ENCODE measurements around the gene MIPEP. TPM values are rescaled to one million over a fixed set of nuclear protein-coding genes. Genes with fewer than 3 reads are reported as not detected.

The MIPEP gene
- total and polyA plus RNA-seq, 12 donors: 13.9 to 28.6 (median 20.7) TPM

DNA sequence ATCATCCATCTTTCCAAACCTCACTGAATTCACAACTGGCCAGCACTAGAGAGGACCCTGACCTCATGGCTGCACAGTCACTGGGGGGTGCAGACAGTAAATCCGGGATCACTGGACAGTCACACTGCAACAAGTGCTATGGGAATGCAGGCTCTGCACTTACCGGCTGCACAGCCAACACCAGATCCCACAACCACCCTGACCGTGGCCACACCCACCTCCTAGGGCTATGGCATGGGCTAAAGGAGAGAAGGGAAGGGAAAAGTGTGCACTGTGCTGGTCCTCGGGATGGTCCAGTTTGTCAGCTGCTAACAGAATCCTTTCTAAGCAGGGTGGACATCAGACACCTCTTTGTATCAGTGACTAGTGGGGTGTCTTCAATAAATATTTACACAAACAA, 118.2 kb downstream of the MIPEP start:
- intact Hi-C loops (cut with DNase I): no loop called here
- no peaks in the 10 kb centered on the region for H3K36me3 ChIP-seq (replicated peaks in 1 of 2)
- DNase-seq: no peak
- no peaks in the 10 kb centered on the region for H3K27me3 ChIP-seq
- no peak overlapping the region for H3K4me3 ChIP-seq
- no peaks in the 10 kb centered on the region for H3K9me3 ChIP-seq (replicated peaks in 1 of 3)
- no peaks in the 10 kb centered on the region for H3K4me1 ChIP-seq (replicated peaks in 1 of 2)
- 89 to 100% (median 95%) methylated on average over 3 to 4 of the region's 4 CpGs for WGBS, 4 donors
- H3K27ac ChIP-seq: no peak overlapping the region
- TF ChIP-seq, protein P1, sequence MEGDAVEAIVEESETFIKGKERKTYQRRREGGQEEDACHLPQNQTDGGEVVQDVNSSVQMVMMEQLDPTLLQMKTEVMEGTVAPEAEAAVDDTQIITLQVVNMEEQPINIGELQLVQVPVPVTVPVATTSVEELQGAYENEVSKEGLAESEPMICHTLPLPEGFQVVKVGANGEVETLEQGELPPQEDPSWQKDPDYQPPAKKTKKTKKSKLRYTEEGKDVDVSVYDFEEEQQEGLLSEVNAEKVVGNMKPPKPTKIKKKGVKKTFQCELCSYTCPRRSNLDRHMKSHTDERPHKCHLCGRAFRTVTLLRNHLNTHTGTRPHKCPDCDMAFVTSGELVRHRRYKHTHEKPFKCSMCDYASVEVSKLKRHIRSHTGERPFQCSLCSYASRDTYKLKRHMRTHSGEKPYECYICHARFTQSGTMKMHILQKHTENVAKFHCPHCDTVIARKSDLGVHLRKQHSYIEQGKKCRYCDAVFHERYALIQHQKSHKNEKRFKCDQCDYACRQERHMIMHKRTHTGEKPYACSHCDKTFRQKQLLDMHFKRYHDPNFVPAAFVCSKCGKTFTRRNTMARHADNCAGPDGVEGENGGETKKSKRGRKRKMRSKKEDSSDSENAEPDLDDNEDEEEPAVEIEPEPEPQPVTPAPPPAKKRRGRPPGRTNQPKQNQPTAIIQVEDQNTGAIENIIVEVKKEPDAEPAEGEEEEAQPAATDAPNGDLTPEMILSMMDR (IDR thresholded peaks at IDR 0.05): no peak
- no peak for TF ChIP-seq POLR2A (IDR thresholded peaks at IDR 0.05)

DNA sequence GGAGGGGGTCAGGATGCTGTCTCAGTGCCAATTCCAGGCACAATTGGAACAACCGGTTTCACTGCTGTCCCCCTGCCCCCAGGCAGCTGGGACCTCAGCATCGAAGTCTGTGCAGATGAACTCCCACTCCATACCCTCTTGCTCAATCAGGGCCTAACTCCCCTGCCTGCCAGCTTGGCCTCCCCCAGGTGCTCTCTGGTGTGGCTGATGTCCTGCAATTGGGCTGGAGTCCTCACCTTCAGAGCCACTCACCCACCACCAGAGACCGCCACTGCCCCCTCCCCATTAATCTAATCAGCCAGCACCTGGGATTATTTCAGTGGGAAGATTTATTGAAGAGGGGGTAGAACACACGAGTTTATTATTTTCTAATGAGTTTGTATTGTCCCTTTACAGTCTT, 118.8 kb downstream of the MIPEP start:
- Histone ChIP-seq H3K27ac (no peak overlapping the region), H3K4me3 (no peak overlapping the region), H3K27me3 (no peaks in the 10 kb centered on the region), H3K36me3 (replicated peaks in 1 of 2) (no peaks in the 10 kb centered on the region), H3K4me1 (replicated peaks in 1 of 2) (no peaks in the 10 kb centered on the region), H3K9me3 (replicated peaks in 1 of 3) (no peaks in the 10 kb centered on the region)
- no peak for TF ChIP-seq POLR2A (IDR thresholded peaks at IDR 0.05)
- TF ChIP-seq, protein P1 (IDR thresholded peaks at IDR 0.05): no peak
- 83 to 92% (median 90%) methylated on average over 4 of the region's 4 CpGs for WGBS, 4 donors
- DNase-seq: no peak
- intact Hi-C loops (cut with DNase I): no loop called here

DNA sequence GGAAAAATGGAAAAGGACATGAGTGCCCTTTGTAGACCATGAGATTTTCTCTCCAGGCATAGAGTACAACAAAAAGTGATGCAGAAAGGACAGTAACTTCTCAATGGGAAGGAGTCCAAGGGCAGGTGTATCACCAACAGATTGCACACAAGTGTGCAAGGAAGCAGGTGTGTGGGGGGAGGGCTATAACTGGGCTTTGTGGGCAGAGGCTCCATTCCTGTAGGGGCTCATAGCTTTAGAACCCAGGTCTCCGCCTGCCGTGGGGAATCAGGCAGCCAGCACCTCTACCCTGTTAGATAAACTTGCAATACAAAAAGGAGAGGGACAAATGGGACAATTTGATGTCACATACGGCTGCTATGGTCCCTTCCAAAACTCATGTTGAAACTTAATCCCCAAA, 119.8 kb downstream of the MIPEP start:
- H3K36me3 ChIP-seq (replicated peaks in 1 of 2): no peaks in the 10 kb centered on the region
- no peak for DNase-seq
- H3K4me3 ChIP-seq: no peak overlapping the region
- 88 to 97% (median 95%) methylated on average over 3 of the region's 3 CpGs for WGBS, 4 donors
- no peaks in the 10 kb centered on the region for H3K27me3 ChIP-seq
- intact Hi-C loops (cut with DNase I): no loop called here
- TF ChIP-seq POLR2A (IDR thresholded peaks at IDR 0.05): no peak
- TF ChIP-seq, protein P1 (IDR thresholded peaks at IDR 0.05): no peak
- H3K27ac ChIP-seq: no peak overlapping the region
- no peaks in the 10 kb centered on the region for H3K9me3 ChIP-seq (replicated peaks in 1 of 3)
- H3K4me1 ChIP-seq (replicated peaks in 1 of 2): no peaks in the 10 kb centered on the region

DNA sequence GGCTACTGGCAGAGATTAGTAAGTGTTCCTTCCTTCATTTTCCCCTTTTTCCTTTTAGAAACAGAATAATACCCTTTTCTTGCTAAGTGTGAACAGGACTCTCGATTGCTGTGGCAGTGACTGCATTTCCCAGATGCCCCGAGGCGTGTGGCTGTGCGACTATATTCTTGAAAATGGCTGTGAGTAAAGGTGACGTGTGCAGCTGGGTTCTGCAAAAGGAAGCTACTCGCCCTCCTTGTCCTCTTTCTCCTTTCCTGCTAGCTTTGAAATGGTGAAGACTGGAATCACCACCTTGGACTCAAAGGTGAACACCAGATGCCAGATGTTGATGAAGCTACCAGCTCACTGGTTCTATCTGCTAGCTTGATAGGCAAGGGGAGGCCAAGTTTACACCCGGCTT, 121.4 kb downstream of the MIPEP start:
- TF ChIP-seq, protein P1 (IDR thresholded peaks at IDR 0.05): no peak
- no peak for TF ChIP-seq POLR2A (IDR thresholded peaks at IDR 0.05)
- intact Hi-C loops (cut with DNase I): no loop called here
- H3K4me1 ChIP-seq (replicated peaks in 1 of 2): no peaks in the 10 kb centered on the region
- H3K36me3 ChIP-seq (replicated peaks in 1 of 2): no peaks in the 10 kb centered on the region
- no peaks in the 10 kb centered on the region for H3K27me3 ChIP-seq
- DNase-seq: no peak
- H3K27ac ChIP-seq: no peak overlapping the region
- no peak overlapping the region for H3K4me3 ChIP-seq
- H3K9me3 ChIP-seq (replicated peaks in 1 of 3): no peaks in the 10 kb centered on the region
- WGBS, 4 donors: 91 to 97% (median 93%) methylated on average over 7 of the region's 7 CpGs

All from adrenal gland (tissue), 12 donors.